ENCODE results near the gene DUSP2. TPM values are rescaled to one million over a fixed set of nuclear protein-coding genes. Genes with fewer than 3 reads are reported as not detected.

DUSP2 gene
- total and polyA plus RNA-seq, 10 of the 15 experiments (the other 5 are each of a cell fraction or from before 2014, with no cell fraction given): 9.7 to 212 (median 57.2) TPM

DNA sequence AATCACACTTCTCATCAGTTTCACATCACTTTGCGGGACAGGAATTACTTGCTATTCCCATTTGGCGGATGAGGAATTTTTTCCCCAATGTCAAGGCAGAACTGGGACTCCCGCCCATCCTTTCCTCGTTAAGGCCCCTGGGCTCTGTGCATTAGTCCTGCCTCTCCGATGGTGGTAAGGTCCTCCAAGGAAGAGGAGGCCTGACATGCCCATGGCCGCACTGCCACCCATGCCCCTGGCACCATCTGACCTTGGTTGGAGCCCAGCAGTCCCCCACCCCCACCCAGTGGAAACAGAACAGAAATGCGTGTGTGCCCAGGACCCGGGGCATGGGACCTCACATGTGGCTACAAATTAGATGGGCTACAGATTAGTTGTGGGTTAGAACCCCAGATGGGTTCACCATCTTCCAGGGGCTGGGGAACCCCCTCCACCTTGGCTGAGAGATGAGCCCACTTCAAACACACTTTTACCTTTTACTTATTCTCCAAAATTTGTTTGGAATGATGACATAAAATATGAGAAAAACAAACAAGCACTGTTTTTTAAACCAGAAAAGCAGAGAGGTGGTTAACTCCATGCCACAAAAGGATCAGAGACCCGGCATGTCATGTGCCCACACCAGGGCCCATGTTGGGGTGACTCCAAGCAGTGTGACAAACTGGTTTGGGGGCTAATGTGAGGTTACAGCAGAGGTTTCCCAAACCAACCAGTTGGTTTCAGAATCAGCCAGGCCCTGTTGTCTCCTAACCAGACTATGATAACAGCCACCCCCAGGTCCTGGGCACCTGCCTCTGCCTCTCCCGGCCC is 11.0 kb upstream of the DUSP2 start (continued):
- 0 out of 2 replicates have a peak, but pooled peaks have one; percentile 22 for TF ChIP-seq RCOR1 (conservative IDR thresholded peaks at IDR 0.05; ENCODE audit: low read depth, low read length)
- TF ChIP-seq IKZF2 (IDR thresholded peaks at IDR 0.05): peak; percentile 68 to 80
- TF ChIP-seq CEBPB (IDR thresholded peaks at IDR 0.05; ENCODE audit: borderline replicate concordance in 1 of 2, low read depth in 2 of 2, low read length in 2 of 2): no peak
- TF ChIP-seq, protein P1, sequence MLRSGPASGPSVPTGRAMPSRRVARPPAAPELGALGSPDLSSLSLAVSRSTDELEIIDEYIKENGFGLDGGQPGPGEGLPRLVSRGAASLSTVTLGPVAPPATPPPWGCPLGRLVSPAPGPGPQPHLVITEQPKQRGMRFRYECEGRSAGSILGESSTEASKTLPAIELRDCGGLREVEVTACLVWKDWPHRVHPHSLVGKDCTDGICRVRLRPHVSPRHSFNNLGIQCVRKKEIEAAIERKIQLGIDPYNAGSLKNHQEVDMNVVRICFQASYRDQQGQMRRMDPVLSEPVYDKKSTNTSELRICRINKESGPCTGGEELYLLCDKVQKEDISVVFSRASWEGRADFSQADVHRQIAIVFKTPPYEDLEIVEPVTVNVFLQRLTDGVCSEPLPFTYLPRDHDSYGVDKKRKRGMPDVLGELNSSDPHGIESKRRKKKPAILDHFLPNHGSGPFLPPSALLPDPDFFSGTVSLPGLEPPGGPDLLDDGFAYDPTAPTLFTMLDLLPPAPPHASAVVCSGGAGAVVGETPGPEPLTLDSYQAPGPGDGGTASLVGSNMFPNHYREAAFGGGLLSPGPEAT (IDR thresholded peaks at IDR 0.05; ENCODE audit: low read depth): 0 out of 2 replicates have a peak, but pooled peaks have one; percentile 17
- TF ChIP-seq TCF3 (IDR thresholded peaks at IDR 0.05; ENCODE audit: borderline replicate concordance, insufficient read depth, low read depth, low read length): no peak
- TF ChIP-seq MYC (IDR thresholded peaks at IDR 0.05; ENCODE audit: insufficient read depth, insufficient read length, insufficient replicate concordance, low read length, severe bottlenecking): no peak
- no peak for TF ChIP-seq PML (IDR thresholded peaks at IDR 0.05; ENCODE audit: low read length)
- no peak for TF ChIP-seq MEF2A (IDR thresholded peaks at IDR 0.05; ENCODE audit: insufficient read depth, low read depth, low read length)
- TF ChIP-seq HCFC1 (IDR thresholded peaks at IDR 0.05; ENCODE audit: low read length): no peak
- TF ChIP-seq NR2C2 (IDR thresholded peaks at IDR 0.05; ENCODE audit: borderline replicate concordance, control insufficient read depth, insufficient read length, low read depth): no peak
- no peak for TF ChIP-seq PKNOX1 (IDR thresholded peaks at IDR 0.05)
- no peak for TF ChIP-seq TAF1 (IDR thresholded peaks at IDR 0.05; ENCODE audit: borderline replicate concordance, low read depth, low read length)

All from GM12878 (cell line).